Measurements from ENCODE around the gene DDHD1. TPM values are rescaled to one million over a fixed set of nuclear protein-coding genes. Genes with fewer than 3 reads are reported as not detected.
A peak's percentile ranks its signal among the peaks of the same experiment; 100 is the strongest.

The DDHD1 gene
- total and polyA plus RNA-seq, 10 donors: 3.4 to 52.2 (median 25.9) TPM

GRCh38 chr14:53161758-53162435, 8.8 kb upstream of the DDHD1 start:
- DNase-seq: no peak
- TF ChIP-seq POLR2AphosphoS5 (IDR thresholded peaks at IDR 0.05) (no peak), CTCF (IDR thresholded peaks at IDR 0.05 in 8 of 11, conservative IDR thresholded peaks at IDR 0.05 in 3 of 11) (no peak), POLR2A (IDR thresholded peaks at IDR 0.05) (no peak)
- Histone ChIP-seq H3K9me3 (peaks cover 0 to 8% (median 0%) of the 10 kb centered on the region in 8 donors), H3K4me3 (no peak overlapping the region), H3K27ac (peak overlapping the region in 2 of 8 donors; percentile 46 to 52), H3K4me1 (no peaks in the 10 kb centered on the region), H3K27me3 (replicated peaks in 1 of 7) (no peaks in the 10 kb centered on the region), H3K36me3 (no peaks in the 10 kb centered on the region)
- intact Hi-C loops (cut with DNase I; ENCODE audit: low total_unique reads): no loop called here
- 75 to 86% (median 82%) methylated on average over 2 of the region's 2 CpGs for WGBS, 5 donors

GRCh38 chr14:53156238-53156637, 3.1 kb upstream of the DDHD1 start:
- no peaks in the 10 kb centered on the region for H3K27me3 ChIP-seq (replicated peaks in 1 of 7)
- H3K36me3 ChIP-seq: no peaks in the 10 kb centered on the region
- DNase-seq: no peak
- H3K4me1 ChIP-seq: peaks cover 2 to 18% (median 6%) of the 10 kb centered on the region in 6 donors
- H3K27ac ChIP-seq: no peak overlapping the region
- no peak overlapping the region for H3K4me3 ChIP-seq
- WGBS, 5 donors: 90 to 96% (median 96%) methylated on average over 4 of the region's 4 CpGs
- H3K9me3 ChIP-seq: no peaks in the 10 kb centered on the region
- TF ChIP-seq POLR2A (IDR thresholded peaks at IDR 0.05) (no peak), POLR2AphosphoS5 (IDR thresholded peaks at IDR 0.05) (no peak), CTCF (IDR thresholded peaks at IDR 0.05 in 8 of 11, conservative IDR thresholded peaks at IDR 0.05 in 3 of 11) (no peak)
- intact Hi-C loops (cut with DNase I; ENCODE audit: low total_unique reads): no loop called here

- peak overlapping the region; percentile 88 to 94 (median 92) for H3K27ac ChIP-seq
- no peaks in the 10 kb centered on the region for H3K9me3 ChIP-seq
- no peaks in the 10 kb centered on the region for H3K36me3 ChIP-seq
- intact Hi-C loops (cut with DNase I; ENCODE audit: low total_unique reads): no loop called here
- peaks cover 12 to 44% (median 30%) of the 10 kb centered on the region in 6 donors for H3K4me1 ChIP-seq
- no peaks in the 10 kb centered on the region for H3K27me3 ChIP-seq (replicated peaks in 1 of 7)
- TF ChIP-seq POLR2AphosphoS5 (IDR thresholded peaks at IDR 0.05): no peak
- TF ChIP-seq CTCF (IDR thresholded peaks at IDR 0.05 in 8 of 11, conservative IDR thresholded peaks at IDR 0.05 in 3 of 11): no peak
- no peak for TF ChIP-seq POLR2A (IDR thresholded peaks at IDR 0.05)
- no peak for DNase-seq
- 63 to 74% (median 65%) methylated on average over 4 of the region's 4 CpGs for WGBS, 5 donors
- H3K4me3 ChIP-seq: peak overlapping the region; percentile 44 to 85 (median 70)
Observed at GRCh38 chr14:53153702-53154112, 584 bp upstream of the DDHD1 start.

GRCh38 chr14:53152184-53152886, 788 bp downstream of the DDHD1 start:
- intact Hi-C loops (cut with DNase I; ENCODE audit: low total_unique reads): no loop called here
- Histone ChIP-seq H3K4me3 (peak overlapping the region; percentile 44 to 85 (median 70)), H3K4me1 (peaks cover 21 to 57% (median 44%) of the 10 kb centered on the region in 6 donors), H3K27me3 (replicated peaks in 1 of 7) (no peaks in the 10 kb centered on the region), H3K27ac (peak overlapping the region; percentile 88 to 94 (median 92)), H3K36me3 (no peaks in the 10 kb centered on the region), H3K9me3 (no peaks in the 10 kb centered on the region)
- 0 to 1% (median 0%) methylated on average over 25 to 73 of the region's 73 CpGs for WGBS, 5 donors
- peak; percentile 61 to 81 (median 72) for TF ChIP-seq POLR2AphosphoS5 (IDR thresholded peaks at IDR 0.05)
- no peak for TF ChIP-seq CTCF (IDR thresholded peaks at IDR 0.05 in 8 of 11, conservative IDR thresholded peaks at IDR 0.05 in 3 of 11)
- no peak for TF ChIP-seq POLR2A (IDR thresholded peaks at IDR 0.05)
- DNase-seq: peak; percentile 94
